K562 (cell line): ENCODE data around the gene CBFA2T3. TPM values are rescaled to one million over a fixed set of nuclear protein-coding genes. Genes with fewer than 3 reads are reported as not detected.
A peak's percentile ranks its signal among the peaks of the same experiment; 100 is the strongest.

Source experiments
- BCOR ChIP-seq: fragments of 450-650 bp; IDR thresholded peaks from 2 replicates; pipeline ENCODE4 v1.6.1; 2016
- C11orf30 ChIP-seq: fragments of 450-650 bp; IDR thresholded peaks from 2 replicates; pipeline ENCODE4 v1.6.1; 2016; ENCODE audit warnings: low read depth, mild to moderate bottlenecking
- EGR1 ChIP-seq: fragments of 450-650 bp; conservative IDR thresholded peaks from 2 replicates; pipeline ENCODE4 v1.6.1; 2017; ENCODE audit warnings: mild to moderate bottlenecking
- ETV1 ChIP-seq: fragments of 450-650 bp; conservative IDR thresholded peaks from 2 replicates; pipeline ENCODE4 v1.6.1; 2016; ENCODE audit warnings: missing genetic modification characterization, control low read depth, low read depth, missing compliant biosample characterization
- FOSL1 ChIP-seq: fragments of 200-800 bp; sonication (Bioruptor generic); conservative IDR thresholded peaks from 2 replicates; pipeline ENCODE4 v1.6.1; 2016; ENCODE audit warnings: missing genetic modification characterization, missing compliant biosample characterization
- FOXP1 ChIP-seq: sonication (generic); formaldehyde crosslinking; IDR thresholded peaks from 2 replicates; pipeline ENCODE4 v1.8.0; 2022; ENCODE audit warnings: mild to moderate bottlenecking, missing genetic modification reagents
- GABPA ChIP-seq: fragments of 200-800 bp; sonication (Bioruptor generic); conservative IDR thresholded peaks from 2 replicates; pipeline ENCODE4 v1.6.1; 2016; ENCODE audit warnings: low read depth, missing genetic modification characterization, missing compliant biosample characterization
- MBD2 ChIP-seq: sonication (generic); IDR thresholded peaks from 2 replicates; pipeline ENCODE4 v1.6.1; 2016; ENCODE audit warnings: low read depth, borderline replicate concordance
- MEIS2 ChIP-seq: fragments of 450-650 bp; IDR thresholded peaks from 2 replicates; pipeline ENCODE4 v1.6.1; 2014; ENCODE audit warnings: mild to moderate bottlenecking; ENCODE audit not compliant: partially characterized antibody
- RAD51 ChIP-seq: fragments of 450-650 bp; IDR thresholded peaks from 2 replicates; pipeline ENCODE4 v1.7.1; 2016; ENCODE audit warnings: low read depth, mild to moderate bottlenecking, borderline replicate concordance
- RBM14 ChIP-seq: fragments of 200-400 bp; formaldehyde crosslinking; IDR thresholded peaks from 2 replicates; pipeline ENCODE4 v1.6.1; 2018; ENCODE audit warnings: low read depth, mild to moderate bottlenecking, low read length, moderate library complexity, borderline replicate concordance; ENCODE audit not compliant: insufficient read depth
- ZFP36 ChIP-seq: fragments of 150-350 bp; IDR thresholded peaks from 2 replicates; pipeline ENCODE4 v1.6.1; 2018; ENCODE audit warnings: low read length, low read depth; ENCODE audit not compliant: partially characterized antibody
- ZNF282 ChIP-seq: sonication (generic); formaldehyde crosslinking; IDR thresholded peaks from 2 replicates; pipeline ENCODE4 v1.8.1; 2023; ENCODE audit warnings: missing genetic modification reagents
- polyA plus RNA-seq, 8 experiments: library from polyadenylated mRNA; depleted of rRNA in 4 of 8; stranded (reverse) in 5 of 8; unstranded in 3 of 8; fragments of >200 nt; fragmentation: Nextera tagmentation in 2 of 8; fragmentation: Illumina TruSeq in 1 of 8; extraction: Ambion mirVana in 2 of 8; extraction: Trizol in 1 of 8; gene quantifications; 2 replicates each; pipeline versions ENCODE4 v1.2.1 to v1.2.3, GENCODE V29; 2011 to 2014; ENCODE audit warnings: inconsistent platforms in 1 of 8, missing spikeins in 1 of 8
- total RNA-seq, 7 experiments: library from RNA; depleted of rRNA in 6 of 7; stranded (reverse); fragments of >200 nt in 6 of 7; fragmentation: Illumina TruSeq in 2 of 7; extraction: Trizol in 2 of 7; gene quantifications; 2 replicates each; pipeline versions ENCODE4 v1.2.1 to v1.2.3, GENCODE V29; 2011 to 2021; ENCODE audit warnings: low replicate concordance in 1 of 7
- TF ChIP-seq, protein P1 (sequence below): sonication (generic); formaldehyde crosslinking; IDR thresholded peaks from 2 replicates; pipeline ENCODE4 v1.8.0; 2023; ENCODE audit warnings: missing genetic modification reagents, mild to moderate bottlenecking, borderline replicate concordance
- TF ChIP-seq, protein P2 (sequence below): sonication (generic); formaldehyde crosslinking; IDR thresholded peaks from 2 replicates; pipeline ENCODE4 v1.8.0; 2022; ENCODE audit warnings: mild to moderate bottlenecking, missing genetic modification reagents, borderline replicate concordance
- TF ChIP-seq, protein P3 (sequence below): conservative IDR thresholded peaks from 2 replicates; pipeline ENCODE4 v1.6.1; 2011; ENCODE audit warnings: low read depth, mild to moderate bottlenecking, low read length; ENCODE audit not compliant: control insufficient read depth
- TF ChIP-seq, protein P4 (sequence below): fragments of 450-650 bp; conservative IDR thresholded peaks from 2 replicates; pipeline ENCODE4 v1.6.1; 2016; ENCODE audit warnings: missing genetic modification characterization, low read depth, mild to moderate bottlenecking, missing compliant biosample characterization, moderate library complexity

CBFA2T3 gene
- total and polyA plus RNA-seq, 9 of the 15 experiments (the other 6 are each of a cell fraction or from before 2014, with no cell fraction given) = 2.3 to 145 (median 6.7) TPM

DNA sequence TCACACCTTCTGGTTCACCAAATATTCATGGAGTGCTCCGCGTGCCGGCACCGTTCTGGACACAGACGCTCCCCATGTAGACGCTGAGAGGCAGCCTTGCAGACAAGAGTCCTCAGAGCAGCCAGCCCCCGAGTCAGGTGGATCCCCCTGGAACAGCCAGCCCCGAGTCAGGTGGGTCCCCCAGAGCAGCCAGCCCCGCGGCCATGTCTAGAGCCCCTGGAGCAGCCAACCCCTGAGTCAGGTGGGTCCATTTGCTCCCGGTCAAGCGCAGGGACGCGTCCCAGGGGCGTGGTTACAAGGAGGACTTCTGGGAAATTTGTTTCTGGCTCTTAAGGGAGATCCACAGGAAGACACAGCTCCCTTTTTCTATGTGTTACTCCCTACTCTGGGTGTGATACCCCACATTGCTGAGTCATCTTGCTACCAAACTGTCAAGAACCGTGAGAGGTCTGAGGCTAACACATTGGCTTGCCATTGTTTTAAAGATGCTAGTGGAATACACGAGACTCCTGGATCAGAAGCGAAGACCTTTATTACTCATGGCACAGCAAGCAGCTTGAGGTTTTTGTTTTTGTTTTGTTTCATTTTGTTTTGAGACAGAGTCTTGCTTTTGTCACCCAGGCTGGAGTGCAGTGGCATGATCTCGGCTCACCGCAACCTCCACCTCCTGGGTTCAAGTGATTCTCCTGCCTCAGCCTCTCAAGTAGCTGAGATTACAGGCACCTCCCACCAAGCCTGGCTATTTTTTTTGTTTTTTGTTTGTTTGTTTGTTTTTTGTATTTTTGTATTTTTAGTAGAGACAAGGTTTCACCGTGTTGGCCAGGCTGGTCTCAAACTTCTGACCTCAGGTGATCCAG, 43.3 kb upstream of the CBFA2T3 start (continued):
- TF ChIP-seq, protein P1, sequence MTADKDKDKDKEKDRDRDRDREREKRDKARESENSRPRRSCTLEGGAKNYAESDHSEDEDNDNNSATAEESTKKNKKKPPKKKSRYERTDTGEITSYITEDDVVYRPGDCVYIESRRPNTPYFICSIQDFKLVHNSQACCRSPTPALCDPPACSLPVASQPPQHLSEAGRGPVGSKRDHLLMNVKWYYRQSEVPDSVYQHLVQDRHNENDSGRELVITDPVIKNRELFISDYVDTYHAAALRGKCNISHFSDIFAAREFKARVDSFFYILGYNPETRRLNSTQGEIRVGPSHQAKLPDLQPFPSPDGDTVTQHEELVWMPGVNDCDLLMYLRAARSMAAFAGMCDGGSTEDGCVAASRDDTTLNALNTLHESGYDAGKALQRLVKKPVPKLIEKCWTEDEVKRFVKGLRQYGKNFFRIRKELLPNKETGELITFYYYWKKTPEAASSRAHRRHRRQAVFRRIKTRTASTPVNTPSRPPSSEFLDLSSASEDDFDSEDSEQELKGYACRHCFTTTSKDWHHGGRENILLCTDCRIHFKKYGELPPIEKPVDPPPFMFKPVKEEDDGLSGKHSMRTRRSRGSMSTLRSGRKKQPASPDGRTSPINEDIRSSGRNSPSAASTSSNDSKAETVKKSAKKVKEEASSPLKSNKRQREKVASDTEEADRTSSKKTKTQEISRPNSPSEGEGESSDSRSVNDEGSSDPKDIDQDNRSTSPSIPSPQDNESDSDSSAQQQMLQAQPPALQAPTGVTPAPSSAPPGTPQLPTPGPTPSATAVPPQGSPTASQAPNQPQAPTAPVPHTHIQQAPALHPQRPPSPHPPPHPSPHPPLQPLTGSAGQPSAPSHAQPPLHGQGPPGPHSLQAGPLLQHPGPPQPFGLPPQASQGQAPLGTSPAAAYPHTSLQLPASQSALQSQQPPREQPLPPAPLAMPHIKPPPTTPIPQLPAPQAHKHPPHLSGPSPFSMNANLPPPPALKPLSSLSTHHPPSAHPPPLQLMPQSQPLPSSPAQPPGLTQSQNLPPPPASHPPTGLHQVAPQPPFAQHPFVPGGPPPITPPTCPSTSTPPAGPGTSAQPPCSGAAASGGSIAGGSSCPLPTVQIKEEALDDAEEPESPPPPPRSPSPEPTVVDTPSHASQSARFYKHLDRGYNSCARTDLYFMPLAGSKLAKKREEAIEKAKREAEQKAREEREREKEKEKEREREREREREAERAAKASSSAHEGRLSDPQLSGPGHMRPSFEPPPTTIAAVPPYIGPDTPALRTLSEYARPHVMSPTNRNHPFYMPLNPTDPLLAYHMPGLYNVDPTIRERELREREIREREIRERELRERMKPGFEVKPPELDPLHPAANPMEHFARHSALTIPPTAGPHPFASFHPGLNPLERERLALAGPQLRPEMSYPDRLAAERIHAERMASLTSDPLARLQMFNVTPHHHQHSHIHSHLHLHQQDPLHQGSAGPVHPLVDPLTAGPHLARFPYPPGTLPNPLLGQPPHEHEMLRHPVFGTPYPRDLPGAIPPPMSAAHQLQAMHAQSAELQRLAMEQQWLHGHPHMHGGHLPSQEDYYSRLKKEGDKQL = no peak
- TF ChIP-seq BCOR (peak; percentile 9; the same call in 1 of the 2 replicates), FOSL1 (tag) (peak; percentile 86), FOXP1 (CRISPR knock-in tag) (no peak), RBM14 (no peak), RAD51 (no peak), ETV1 (no peak), MEIS2 (peak; percentile 52), GABPA (no peak), C11orf30 (peak; percentile 99), ZNF282 (CRISPR knock-in tag) (no peak), EGR1 (no peak), ZFP36 (no peak), MBD2 (no peak)
- TF ChIP-seq, protein P2, sequence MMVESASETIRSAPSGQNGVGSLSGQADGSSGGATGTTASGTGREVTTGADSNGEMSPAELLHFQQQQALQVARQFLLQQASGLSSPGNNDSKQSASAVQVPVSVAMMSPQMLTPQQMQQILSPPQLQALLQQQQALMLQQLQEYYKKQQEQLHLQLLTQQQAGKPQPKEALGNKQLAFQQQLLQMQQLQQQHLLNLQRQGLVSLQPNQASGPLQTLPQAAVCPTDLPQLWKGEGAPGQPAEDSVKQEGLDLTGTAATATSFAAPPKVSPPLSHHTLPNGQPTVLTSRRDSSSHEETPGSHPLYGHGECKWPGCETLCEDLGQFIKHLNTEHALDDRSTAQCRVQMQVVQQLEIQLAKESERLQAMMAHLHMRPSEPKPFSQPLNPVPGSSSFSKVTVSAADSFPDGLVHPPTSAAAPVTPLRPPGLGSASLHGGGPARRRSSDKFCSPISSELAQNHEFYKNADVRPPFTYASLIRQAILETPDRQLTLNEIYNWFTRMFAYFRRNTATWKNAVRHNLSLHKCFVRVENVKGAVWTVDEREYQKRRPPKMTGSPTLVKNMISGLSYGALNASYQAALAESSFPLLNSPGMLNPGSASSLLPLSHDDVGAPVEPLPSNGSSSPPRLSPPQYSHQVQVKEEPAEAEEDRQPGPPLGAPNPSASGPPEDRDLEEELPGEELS (CRISPR knock-in tag) = 0 out of 2 replicates have a peak, but pooled peaks have one; percentile 40
- TF ChIP-seq, protein P3, sequence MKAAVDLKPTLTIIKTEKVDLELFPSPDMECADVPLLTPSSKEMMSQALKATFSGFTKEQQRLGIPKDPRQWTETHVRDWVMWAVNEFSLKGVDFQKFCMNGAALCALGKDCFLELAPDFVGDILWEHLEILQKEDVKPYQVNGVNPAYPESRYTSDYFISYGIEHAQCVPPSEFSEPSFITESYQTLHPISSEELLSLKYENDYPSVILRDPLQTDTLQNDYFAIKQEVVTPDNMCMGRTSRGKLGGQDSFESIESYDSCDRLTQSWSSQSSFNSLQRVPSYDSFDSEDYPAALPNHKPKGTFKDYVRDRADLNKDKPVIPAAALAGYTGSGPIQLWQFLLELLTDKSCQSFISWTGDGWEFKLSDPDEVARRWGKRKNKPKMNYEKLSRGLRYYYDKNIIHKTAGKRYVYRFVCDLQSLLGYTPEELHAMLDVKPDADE = no peak
- TF ChIP-seq, protein P4, sequence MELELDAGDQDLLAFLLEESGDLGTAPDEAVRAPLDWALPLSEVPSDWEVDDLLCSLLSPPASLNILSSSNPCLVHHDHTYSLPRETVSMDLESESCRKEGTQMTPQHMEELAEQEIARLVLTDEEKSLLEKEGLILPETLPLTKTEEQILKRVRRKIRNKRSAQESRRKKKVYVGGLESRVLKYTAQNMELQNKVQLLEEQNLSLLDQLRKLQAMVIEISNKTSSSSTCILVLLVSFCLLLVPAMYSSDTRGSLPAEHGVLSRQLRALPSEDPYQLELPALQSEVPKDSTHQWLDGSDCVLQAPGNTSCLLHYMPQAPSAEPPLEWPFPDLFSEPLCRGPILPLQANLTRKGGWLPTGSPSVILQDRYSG = no peak
